HG03460 (cell line): ENCODE results near the gene DOCK11.
"Not testable (repeated sequence)": the region's sequence is repeated elsewhere in the genome, so short reads cannot be mapped to it uniquely, and the experiment has no call there.

ENCODE experiments used
- ATAC-seq: cut with Tn5 transposase; IDR thresholded peaks from one replicate; pipeline ENCODE4 v1.9.1; 2021; ENCODE audit not compliant: unreplicated experiment

The DOCK11 gene

GRCh38 chrX:118730500-118731247, 235.1 kb downstream of the DOCK11 start:
- no peak for ATAC-seq

GRCh38 chrX:118732551-118732950, 236.9 kb downstream of the DOCK11 start:
- not testable (repeated sequence) for ATAC-seq

DNA sequence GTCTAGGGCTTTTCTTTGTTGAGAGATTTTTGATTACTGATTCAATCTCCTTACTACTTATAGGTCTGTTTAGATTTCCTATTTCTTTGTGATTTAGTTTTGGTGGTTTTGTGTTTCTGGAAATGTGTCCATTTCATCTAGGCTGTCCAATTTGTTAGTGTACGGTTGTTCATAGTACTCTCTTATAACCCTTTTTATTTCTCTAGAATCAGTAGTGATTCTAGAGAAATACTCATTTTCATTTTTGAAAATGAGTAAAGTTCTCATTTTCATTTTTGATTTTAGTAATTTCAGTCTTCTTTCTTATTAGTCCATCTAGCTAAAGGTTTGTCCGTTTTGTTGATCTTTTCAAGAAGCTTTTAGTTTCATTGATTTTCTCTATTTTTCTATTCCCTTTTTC, 239.3 kb downstream of the DOCK11 start:
- no peak for ATAC-seq
